Body of pancreas (tissue), 4 donors: ENCODE results near the gene CST9. TPM values are rescaled to one million over a fixed set of nuclear protein-coding genes. Genes with fewer than 3 reads are reported as not detected.

Source experiments
- ATAC-seq: fragments of 150-250 bp; one replicate; pipeline ENCODE4 v1.9.1; 2016
- DNase-seq, 4 donors: peaks; one replicate each; pipeline ENCODE4 v3.0.0-alpha.2; 2019
- H3K27ac ChIP-seq, 4 donors: fragments of 200-600 bp; sonication (generic); 1 replicate in 3 of 4; 2 replicates in 1 of 4; pipeline versions ENCODE4 v1.5.1 to v1.6.1; 2016 to 2019; ENCODE audit warnings: mild to moderate bottlenecking in 1 of 4, mixed read lengths in 1 of 4, moderate library complexity in 1 of 4
- H3K27me3 ChIP-seq, 2 donors: fragments of 200-600 bp; sonication (generic); one replicate each; pipeline ENCODE4 v1.6.0; 2016; ENCODE audit warnings: mild to moderate bottlenecking in 1 of 2
- H3K36me3 ChIP-seq, 2 donors: fragments of 200-600 bp; sonication (generic); replicated peaks in 1 of 2; 2 replicates each; pipeline ENCODE4 v1.5.1; 2016; ENCODE audit warnings: low read depth in 2 of 2; ENCODE audit not compliant: insufficient read depth in 1 of 2
- H3K4me1 ChIP-seq: fragments of 200-600 bp; sonication (generic); one replicate; pipeline ENCODE4 v1.6.0; 2016
- H3K4me3 ChIP-seq, 2 donors: fragments of 200-600 bp; sonication (generic); 1 replicate in 1 of 2; 2 replicates in 1 of 2; pipeline ENCODE4 v1.5.1; 2016 to 2019
- H3K9me3 ChIP-seq, 3 donors: fragments of 200-600 bp; sonication (generic); 1 replicate in 2 of 3; 2 replicates in 1 of 3; pipeline ENCODE4 v1.5.1; 2016
- CTCF ChIP-seq, 7 experiments: fragments of 450-650 bp in 4 of 7; fragments of 200-600 bp in 3 of 7; sonication (generic) in 3 of 7; IDR thresholded peaks; one replicate each; pipeline ENCODE4 v1.5.1; 2016 to 2019; ENCODE audit warnings: antibody characterized with exemption in 7 of 7
- POLR2A ChIP-seq, 3 donors: fragments of 450-650 bp; IDR thresholded peaks; one replicate each; pipeline ENCODE4 v1.6.1; 2016; ENCODE audit warnings: antibody characterized with exemption in 3 of 3, mild to moderate bottlenecking in 2 of 3
- WGBS, 2 donors: methylation state at CpG; one replicate each; pipeline ENCODE4 v1.1.5; 2017; 5-methylcytosine and 5-hydroxymethylcytosine counted together
- intact Hi-C: fragments of 100-400 bp; cut with DNase I; formaldehyde crosslinking; loops from one replicate; pipeline ENCODE4 v1.15.1; 2023
- total RNA-seq, 2 donors: library from RNA; depleted of rRNA; stranded (reverse); fragments of >200 nt; gene quantifications; one replicate each; pipeline ENCODE4 v1.1.0, GENCODE V29; 2016

The CST9 gene
- total RNA-seq, 2 donors from 2014 or later: 3.6 TPM; not detected in 1

- Histone ChIP-seq H3K9me3 (no peaks in the 10 kb centered on the region), H3K4me1 (peaks cover 18% of the 10 kb centered on the region), H3K27me3 (no peaks in the 10 kb centered on the region), H3K36me3 (peaks cover 0 to 3% of the 10 kb centered on the region in 2 donors), H3K27ac (no peak overlapping the region), H3K4me3 (no peak overlapping the region)
- TF ChIP-seq POLR2A (IDR thresholded peaks at IDR 0.05) (no peak), CTCF (IDR thresholded peaks at IDR 0.05) (no peak)
- ATAC-seq (no peak), DNase-seq (no peak)
- intact Hi-C loops: no loop called here
- WGBS, 2 donors: 95 to 100% methylated on average over 9 of the region's 9 CpGs
These were observed 25.6 kb upstream of the CST9 start for GRCh38 chr20:23631226-23631822.

GRCh38 chr20:23630392-23630849 is 24.7 kb upstream of the CST9 start:
- TF ChIP-seq POLR2A (IDR thresholded peaks at IDR 0.05) (no peak), CTCF (IDR thresholded peaks at IDR 0.05) (no peak)
- intact Hi-C loops: no loop called here
- WGBS, 2 donors: 89 to 93% methylated on average over 4 of the region's 4 CpGs
- H3K36me3 ChIP-seq: peaks cover 0 to 3% of the 10 kb centered on the region in 2 donors
- no peaks in the 10 kb centered on the region for H3K27me3 ChIP-seq
- H3K27ac ChIP-seq: peak overlapping the region in 1 of 4 donors; percentile 21
- DNase-seq (no peak), ATAC-seq (no peak)
- H3K9me3 ChIP-seq: no peaks in the 10 kb centered on the region
- peaks cover 9% of the 10 kb centered on the region for H3K4me1 ChIP-seq
- no peak overlapping the region for H3K4me3 ChIP-seq

GRCh38 chr20:23629542-23630391 is 24.1 kb upstream of the CST9 start:
- Histone ChIP-seq H3K27ac (peak overlapping the region in 1 of 4 donors; percentile 21), H3K9me3 (no peaks in the 10 kb centered on the region), H3K36me3 (peaks cover 0 to 3% of the 10 kb centered on the region in 2 donors), H3K4me1 (peaks cover 2% of the 10 kb centered on the region), H3K4me3 (no peak overlapping the region), H3K27me3 (no peaks in the 10 kb centered on the region)
- ATAC-seq: peak; percentile 23
- WGBS, 2 donors: 64 to 67% methylated on average over 12 of the region's 12 CpGs
- TF ChIP-seq POLR2A (IDR thresholded peaks at IDR 0.05) (no peak), CTCF (IDR thresholded peaks at IDR 0.05) (no peak)
- no peak for DNase-seq
- intact Hi-C loops: no loop called here

GRCh38 chr20:23629017-23629541 is 23.4 kb upstream of the CST9 start:
- no peak for DNase-seq
- TF ChIP-seq POLR2A (IDR thresholded peaks at IDR 0.05): no peak
- TF ChIP-seq CTCF (IDR thresholded peaks at IDR 0.05): no peak
- intact Hi-C loops: no loop called here
- Histone ChIP-seq H3K36me3 (peaks cover 0 to 3% of the 10 kb centered on the region in 2 donors), H3K4me3 (no peak overlapping the region), H3K27me3 (no peaks in the 10 kb centered on the region), H3K4me1 (no peaks in the 10 kb centered on the region), H3K27ac (no peak overlapping the region), H3K9me3 (no peaks in the 10 kb centered on the region)
- peak; percentile 39 for ATAC-seq
- 62 to 72% methylated on average over 5 to 7 of the region's 7 CpGs for WGBS, 2 donors
